Panc1 (cell line): ENCODE measurements around the gene GREB1. TPM values are rescaled to one million over a fixed set of nuclear protein-coding genes. Genes with fewer than 3 reads are reported as not detected.

Experiments
- ATAC-seq: fragments of 200-7000 bp; cut with Tn5 transposase; 2 replicates; pipeline ENCODE4 v1.9.1; 2020; ENCODE audit warnings: mild to moderate bottlenecking, moderate library complexity
- BruUV-seq: library from RNA; stranded (reverse); fragments of 400-500 nt; replicated peaks from 2 replicates; lab custom pipeline; 2021; lab: Mats Ljungman, UMichigan
- CTCF ChIA-PET: fragments of 300-600 bp; sonication (Branson Sonifier 250); formaldehyde crosslinking; loops from one replicate; lab custom pipeline; 2022; ENCODE audit warnings: antibody characterized with exemption; lab: Charles Lee
- POLR2A ChIA-PET: fragments of 300-600 bp; sonication (Branson Sonifier 250); formaldehyde crosslinking; loops from one replicate; lab custom pipeline; 2022; ENCODE audit warnings: antibody characterized with exemption; lab: Charles Lee
- DNase-seq: peaks from one replicate; pipeline ENCODE4 v3.0.0-alpha.2; 2010; ENCODE audit warnings: low read depth, low spot score
- H3K27ac ChIP-seq: 2 replicates; pipeline ENCODE4 v1.5.1; 2011; ENCODE audit warnings: mild to moderate bottlenecking, low read length, inconsistent platforms
- H3K27me3 ChIP-seq: fragments of 200-500 bp; sonication (Bioruptor generic); 2 replicates; pipeline ENCODE4 v1.6.0; 2014; ENCODE audit warnings: low read length, inconsistent platforms; ENCODE audit not compliant: control insufficient read depth, insufficient read depth
- H3K36me3 ChIP-seq: fragments of 200-500 bp; sonication (Bioruptor generic); 2 replicates; pipeline ENCODE4 v1.5.1; 2014; ENCODE audit warnings: inconsistent platforms, mild to moderate bottlenecking, low read length, moderate library complexity; ENCODE audit not compliant: control insufficient read depth, insufficient read depth
- H3K4me1 ChIP-seq: 2 replicates; pipeline ENCODE4 v1.5.1; 2011; ENCODE audit warnings: inconsistent platforms, mild to moderate bottlenecking, low read length, moderate library complexity; ENCODE audit not compliant: control insufficient read depth, insufficient read depth
- H3K4me3 ChIP-seq, 2 experiments: 2 replicates each; pipeline ENCODE4 v1.5.1; 2011 to 2012; ENCODE audit warnings: low read depth in 2 of 2, low read length in 2 of 2, mild to moderate bottlenecking in 2 of 2, inconsistent platforms in 1 of 2, moderate library complexity in 1 of 2
- H3K9me3 ChIP-seq: fragments of 200-500 bp; sonication (Bioruptor generic); 2 replicates; pipeline ENCODE4 v1.5.1; 2014; ENCODE audit warnings: low read depth, mild to moderate bottlenecking, inconsistent platforms, low read length, moderate library complexity; ENCODE audit not compliant: control insufficient read depth, insufficient read depth
- CTCF ChIP-seq: fragments of 450-650 bp; IDR thresholded peaks from 2 replicates; pipeline ENCODE4 v1.5.1; 2017; ENCODE audit warnings: mild to moderate bottlenecking
- POLR2AphosphoS5 ChIP-seq: IDR thresholded peaks from 2 replicates; pipeline ENCODE4 v1.6.1; 2012; ENCODE audit warnings: mild to moderate bottlenecking, low read depth, low read length, moderate library complexity
- REST ChIP-seq, 2 experiments: IDR thresholded peaks; 2 replicates each; pipeline ENCODE4 v1.6.1; 2011 to 2012; ENCODE audit warnings: low read depth in 2 of 2, control low read depth in 1 of 2, low read length in 1 of 2, mild to moderate bottlenecking in 1 of 2, moderate library complexity in 1 of 2; ENCODE audit not compliant: insufficient read depth in 1 of 2
- SIN3A ChIP-seq: IDR thresholded peaks from 2 replicates; pipeline ENCODE4 v1.6.1; 2012; ENCODE audit warnings: low read depth, mild to moderate bottlenecking, low read length, moderate library complexity, borderline replicate concordance; ENCODE audit not compliant: insufficient read depth
- TCF7L2 ChIP-seq: IDR thresholded peaks from 2 replicates; pipeline ENCODE4 v1.6.1; 2011; ENCODE audit warnings: mild to moderate bottlenecking, low read depth, low read length, inconsistent platforms
- in situ Hi-C: cut with HindIII; loops from 2 replicates; pipeline ENCODE4 v1.10.0; 2016; ENCODE audit warnings: low sequenced_read_pairs, low pct_unique_long_range_greater_than_20kb
- intact Hi-C: fragments of 100-400 bp; cut with micrococcal nuclease; formaldehyde crosslinking; loops from one replicate; pipeline ENCODE4 v1.10.0; 2022; ENCODE audit not compliant: unreplicated experiment
- total RNA-seq: library from RNA; stranded (reverse); gene quantifications from one replicate; pipeline ENCODE4 v1.2.1, GENCODE V29; 2021; ENCODE audit not compliant: unreplicated experiment

Gene GREB1
- total RNA-seq, 1 experiment from 2014 or later: 0.90 TPM

- TF ChIP-seq REST (IDR thresholded peaks at IDR 0.05; ENCODE audit: insufficient read depth in 1 of 2, low read depth in 2 of 2, low read length in 1 of 2): no peak
- TF ChIP-seq SIN3A: no peak
- no peak for TF ChIP-seq TCF7L2
- no peak for TF ChIP-seq POLR2AphosphoS5
- no peak for TF ChIP-seq CTCF
- intact Hi-C loops: no loop called here
- ChIA-PET CTCF (interaction anchor here (0.5 kb wide), 1 partner anchor 41 kb away, joined by 5 read pairs; no protein-coding TSS in a partner anchor), POLR2A (no interaction called here)
- in situ Hi-C loops: no loop called here
- Histone ChIP-seq H3K9me3 (no peaks in the 10 kb centered on the region), H3K27me3 (no peaks in the 10 kb centered on the region; the same call in 1 of the 2 replicates), H3K36me3 (no peaks in the 10 kb centered on the region), H3K27ac (no peak overlapping the region), H3K4me3 (no peak overlapping the region), H3K4me1 (0 out of 2 replicates have a peak, but pooled peaks cover 3% of the 10 kb centered on the region)
- ATAC-seq (peak; percentile 43; the same call in 1 of the 2 replicates), DNase-seq (no peak)
- no TSS peak for BruUV-seq
Observed at GRCh38 chr2:11498543-11499034, 35.3 kb upstream of the GREB1 start.

GRCh38 chr2:11499081-11499743, 34.6 kb upstream of the GREB1 start:
- intact Hi-C loops: no loop called here
- H3K27ac ChIP-seq: no peak overlapping the region
- CTCF ChIA-PET: interaction anchor here (0.5 kb wide), 1 partner anchor 40 kb away, joined by 5 read pairs; no protein-coding TSS in a partner anchor
- POLR2A ChIA-PET: no interaction called here
- 0 out of 2 replicates have a peak, but pooled peaks cover 3% of the 10 kb centered on the region for H3K4me1 ChIP-seq
- BruUV-seq: no TSS peak
- no peaks in the 10 kb centered on the region for H3K36me3 ChIP-seq
- H3K27me3 ChIP-seq: no peaks in the 10 kb centered on the region; the same call in 1 of the 2 replicates
- H3K4me3 ChIP-seq: no peak overlapping the region
- ATAC-seq (no peak), DNase-seq (no peak)
- TF ChIP-seq TCF7L2 (no peak), REST (IDR thresholded peaks at IDR 0.05; ENCODE audit: insufficient read depth in 1 of 2, low read depth in 2 of 2, low read length in 1 of 2) (no peak)
- H3K9me3 ChIP-seq: no peaks in the 10 kb centered on the region
- in situ Hi-C loops: no loop called here
